Activated CD8-positive, alpha-beta memory T cell treated with anti-CD3 and anti-CD28 coated beads, Interleukin-2, amount 50 U/mL, for 24 hours (primary cell): ENCODE results near the gene INPP4A.

ENCODE experiments used
- DNase-seq: peaks from one replicate; pipeline ENCODE4 v3.0.0-alpha.2; 2020; ENCODE audit errors: extremely low read depth

The INPP4A gene

GRCh38 chr2:98436734-98437133 is 7.9 kb upstream of the INPP4A start:
- no peak for DNase-seq

GRCh38 chr2:98438190-98439133 is 6.2 kb upstream of the INPP4A start:
- DNase-seq: no peak

GRCh38 chr2:98441706-98442450 is 2.8 kb upstream of the INPP4A start:
- DNase-seq: no peak

GRCh38 chr2:98442488-98442887 is 2.2 kb upstream of the INPP4A start:
- no peak for DNase-seq

- no peak for DNase-seq
Measured at GRCh38 chr2:98445177-98445682, 572 bp downstream of the INPP4A start.

GRCh38 chr2:98445683-98446581 is 1.3 kb downstream of the INPP4A start:
- DNase-seq: no peak

GRCh38 chr2:98446850-98447249 is 2.2 kb downstream of the INPP4A start:
- DNase-seq: no peak

GRCh38 chr2:98448441-98449145 is 3.9 kb downstream of the INPP4A start:
- DNase-seq: no peak

- DNase-seq: no peak
Measured at GRCh38 chr2:98452396-98453027, 7.9 kb downstream of the INPP4A start.

- no peak for DNase-seq
Measured at GRCh38 chr2:98453083-98453482, 8.4 kb downstream of the INPP4A start.

GRCh38 chr2:98453531-98453930 is 8.9 kb downstream of the INPP4A start:
- DNase-seq: no peak

- no peak for DNase-seq
Measured at GRCh38 chr2:98454073-98454472, 9.4 kb downstream of the INPP4A start.

- DNase-seq: no peak
Measured at GRCh38 chr2:98454500-98455235, 10.0 kb downstream of the INPP4A start.

- DNase-seq: no peak
Measured at GRCh38 chr2:98455494-98455976, 10.9 kb downstream of the INPP4A start.

- no peak for DNase-seq
Measured at GRCh38 chr2:98457045-98457696, 12.5 kb downstream of the INPP4A start.

GRCh38 chr2:98458207-98458606 is 13.5 kb downstream of the INPP4A start:
- DNase-seq: no peak

- DNase-seq: no peak
Measured at GRCh38 chr2:98458667-98459380, 14.2 kb downstream of the INPP4A start.

- no peak for DNase-seq
Measured at GRCh38 chr2:98459496-98460175, 15.0 kb downstream of the INPP4A start.
